ENCODE results near the gene ZNF536. TPM values are rescaled to one million over a fixed set of nuclear protein-coding genes. Genes with fewer than 3 reads are reported as not detected.
"Not testable (repeated sequence)": the region's sequence is repeated elsewhere in the genome, so short reads cannot be mapped to it uniquely, and the experiment has no call there.

ZNF536 gene
- polyA plus RNA-seq, 1 donor = 5.3 TPM

GRCh38 chr19:30481063-30481462, 108.9 kb downstream of the ZNF536 start:
- WGBS (ENCODE audit: insufficient coverage, low lambda C conversion rate) = 80% methylated on average over 1 of the region's 4 CpGs
- Histone ChIP-seq H3K4me3 (ENCODE audit: low read length) (no peak overlapping the region), H3K27ac (ENCODE audit: low read length) (no peak overlapping the region), H3K4me1 (ENCODE audit: control insufficient read depth, insufficient read depth, low read length) (no peaks in the 10 kb centered on the region), H3K27me3 (ENCODE audit: control insufficient read depth, insufficient read depth, low read length) (no peaks in the 10 kb centered on the region), H3K36me3 (ENCODE audit: control insufficient read depth, insufficient read depth, low read length) (no peaks in the 10 kb centered on the region), H3K9me3 (ENCODE audit: control insufficient read depth, low read depth, low read length) (no peaks in the 10 kb centered on the region)
- DNase-seq = no peak

GRCh38 chr19:30481823-30482222, 109.6 kb downstream of the ZNF536 start:
- H3K36me3 ChIP-seq (ENCODE audit: control insufficient read depth, insufficient read depth, low read length) = no peaks in the 10 kb centered on the region
- no peaks in the 10 kb centered on the region for H3K4me1 ChIP-seq (ENCODE audit: control insufficient read depth, insufficient read depth, low read length)
- H3K27me3 ChIP-seq (ENCODE audit: control insufficient read depth, insufficient read depth, low read length) = no peaks in the 10 kb centered on the region
- no peaks in the 10 kb centered on the region for H3K9me3 ChIP-seq (ENCODE audit: control insufficient read depth, low read depth, low read length)
- no peak overlapping the region for H3K4me3 ChIP-seq (ENCODE audit: low read length)
- no peak overlapping the region for H3K27ac ChIP-seq (ENCODE audit: low read length)
- WGBS (ENCODE audit: insufficient coverage, low lambda C conversion rate) = no CpG with 5 or more reads among the region's 6 CpGs
- no peak for DNase-seq

- H3K27me3 ChIP-seq (ENCODE audit: control insufficient read depth, insufficient read depth, low read length) = no peaks in the 10 kb centered on the region
- no peaks in the 10 kb centered on the region for H3K4me1 ChIP-seq (ENCODE audit: control insufficient read depth, insufficient read depth, low read length)
- no peak for DNase-seq
- WGBS (ENCODE audit: insufficient coverage, low lambda C conversion rate) = no CpG with 5 or more reads among the region's 1 CpG
- no peaks in the 10 kb centered on the region for H3K36me3 ChIP-seq (ENCODE audit: control insufficient read depth, insufficient read depth, low read length)
- H3K27ac ChIP-seq (ENCODE audit: low read length) = no peak overlapping the region
- no peaks in the 10 kb centered on the region for H3K9me3 ChIP-seq (ENCODE audit: control insufficient read depth, low read depth, low read length)
- H3K4me3 ChIP-seq (ENCODE audit: low read length) = no peak overlapping the region
These were observed 110.8 kb downstream of the ZNF536 start for GRCh38 chr19:30482956-30483355.

- H3K27ac ChIP-seq (ENCODE audit: low read length); H3K4me3 ChIP-seq (ENCODE audit: low read length); H3K36me3 ChIP-seq (ENCODE audit: control insufficient read depth, insufficient read depth, low read length); DNase-seq; H3K9me3 ChIP-seq (ENCODE audit: control insufficient read depth, low read depth, low read length); H3K27me3 ChIP-seq (ENCODE audit: control insufficient read depth, insufficient read depth, low read length); H3K4me1 ChIP-seq (ENCODE audit: control insufficient read depth, insufficient read depth, low read length): not testable (repeated sequence)
- no CpG with 5 or more reads among the region's 2 CpGs for WGBS (ENCODE audit: insufficient coverage, low lambda C conversion rate)
These were observed 114.1 kb downstream of the ZNF536 start for GRCh38 chr19:30486250-30486649.

- H3K27me3 ChIP-seq (ENCODE audit: control insufficient read depth, insufficient read depth, low read length) = peaks cover 2% of the 10 kb centered on the region
- 95% methylated on average over 2 of the region's 3 CpGs for WGBS (ENCODE audit: insufficient coverage, low lambda C conversion rate)
- no peaks in the 10 kb centered on the region for H3K9me3 ChIP-seq (ENCODE audit: control insufficient read depth, low read depth, low read length)
- no peak overlapping the region for H3K27ac ChIP-seq (ENCODE audit: low read length)
- DNase-seq = no peak
- H3K36me3 ChIP-seq (ENCODE audit: control insufficient read depth, insufficient read depth, low read length) = no peaks in the 10 kb centered on the region
- H3K4me1 ChIP-seq (ENCODE audit: control insufficient read depth, insufficient read depth, low read length) = no peaks in the 10 kb centered on the region
- H3K4me3 ChIP-seq (ENCODE audit: low read length) = no peak overlapping the region
These were observed 115.0 kb downstream of the ZNF536 start for GRCh38 chr19:30487178-30487577.

- Histone ChIP-seq H3K4me3 (ENCODE audit: low read length) (no peak overlapping the region), H3K27me3 (ENCODE audit: control insufficient read depth, insufficient read depth, low read length) (peaks cover 2% of the 10 kb centered on the region), H3K27ac (ENCODE audit: low read length) (no peak overlapping the region), H3K4me1 (ENCODE audit: control insufficient read depth, insufficient read depth, low read length) (no peaks in the 10 kb centered on the region), H3K36me3 (ENCODE audit: control insufficient read depth, insufficient read depth, low read length) (no peaks in the 10 kb centered on the region), H3K9me3 (ENCODE audit: control insufficient read depth, low read depth, low read length) (no peaks in the 10 kb centered on the region)
- DNase-seq = no peak
- WGBS (ENCODE audit: insufficient coverage, low lambda C conversion rate) = 70% methylated on average over 2 of the region's 3 CpGs
These were observed 116.0 kb downstream of the ZNF536 start for GRCh38 chr19:30488191-30488590.

- Histone ChIP-seq H3K4me1 (ENCODE audit: control insufficient read depth, insufficient read depth, low read length) (no peaks in the 10 kb centered on the region), H3K4me3 (ENCODE audit: low read length) (no peak overlapping the region), H3K27me3 (ENCODE audit: control insufficient read depth, insufficient read depth, low read length) (peaks cover 2% of the 10 kb centered on the region), H3K36me3 (ENCODE audit: control insufficient read depth, insufficient read depth, low read length) (no peaks in the 10 kb centered on the region), H3K27ac (ENCODE audit: low read length) (no peak overlapping the region), H3K9me3 (ENCODE audit: control insufficient read depth, low read depth, low read length) (no peaks in the 10 kb centered on the region)
- WGBS (ENCODE audit: insufficient coverage, low lambda C conversion rate) = 100% methylated on average over 1 of the region's 8 CpGs
- no peak for DNase-seq
These were observed 118.6 kb downstream of the ZNF536 start for GRCh38 chr19:30490760-30491159.

GRCh38 chr19:30492586-30493270, 120.5 kb downstream of the ZNF536 start:
- no peak overlapping the region for H3K27ac ChIP-seq (ENCODE audit: low read length)
- DNase-seq = no peak
- WGBS (ENCODE audit: insufficient coverage, low lambda C conversion rate) = 52% methylated on average over 6 of the region's 11 CpGs

GRCh38 chr19:30497034-30497433, 124.8 kb downstream of the ZNF536 start:
- no peaks in the 10 kb centered on the region for H3K36me3 ChIP-seq (ENCODE audit: control insufficient read depth, insufficient read depth, low read length)
- no peak for DNase-seq
- H3K27ac ChIP-seq (ENCODE audit: low read length) = no peak overlapping the region
- no peaks in the 10 kb centered on the region for H3K9me3 ChIP-seq (ENCODE audit: control insufficient read depth, low read depth, low read length)
- H3K4me1 ChIP-seq (ENCODE audit: control insufficient read depth, insufficient read depth, low read length) = no peaks in the 10 kb centered on the region
- no peak overlapping the region for H3K4me3 ChIP-seq (ENCODE audit: low read length)
- no CpG with 5 or more reads among the region's 8 CpGs for WGBS (ENCODE audit: insufficient coverage, low lambda C conversion rate)
- H3K27me3 ChIP-seq (ENCODE audit: control insufficient read depth, insufficient read depth, low read length) = no peaks in the 10 kb centered on the region

More at GRCh38 chr19:30492586-30493270, 120.5 kb downstream of the ZNF536 start:
- no peaks in the 10 kb centered on the region for H3K4me1 ChIP-seq (ENCODE audit: control insufficient read depth, insufficient read depth, low read length)
- no peaks in the 10 kb centered on the region for H3K9me3 ChIP-seq (ENCODE audit: control insufficient read depth, low read depth, low read length)
- H3K27me3 ChIP-seq (ENCODE audit: control insufficient read depth, insufficient read depth, low read length) = peaks cover 2% of the 10 kb centered on the region
- no peak overlapping the region for H3K4me3 ChIP-seq (ENCODE audit: low read length)
- H3K36me3 ChIP-seq (ENCODE audit: control insufficient read depth, insufficient read depth, low read length) = no peaks in the 10 kb centered on the region

GRCh38 chr19:30498085-30498484, 125.9 kb downstream of the ZNF536 start:
- not testable (repeated sequence) for H3K27me3 ChIP-seq (ENCODE audit: control insufficient read depth, insufficient read depth, low read length); H3K36me3 ChIP-seq (ENCODE audit: control insufficient read depth, insufficient read depth, low read length); H3K4me1 ChIP-seq (ENCODE audit: control insufficient read depth, insufficient read depth, low read length); H3K4me3 ChIP-seq (ENCODE audit: low read length); H3K9me3 ChIP-seq (ENCODE audit: control insufficient read depth, low read depth, low read length); H3K27ac ChIP-seq (ENCODE audit: low read length); DNase-seq
- WGBS (ENCODE audit: insufficient coverage, low lambda C conversion rate) = 88% methylated on average over 1 of the region's 3 CpGs

GRCh38 chr19:30498707-30499106, 126.5 kb downstream of the ZNF536 start:
- no peaks in the 10 kb centered on the region for H3K36me3 ChIP-seq (ENCODE audit: control insufficient read depth, insufficient read depth, low read length)
- H3K4me1 ChIP-seq (ENCODE audit: control insufficient read depth, insufficient read depth, low read length) = no peaks in the 10 kb centered on the region
- H3K27ac ChIP-seq (ENCODE audit: low read length) = no peak overlapping the region
- 80% methylated on average over 1 of the region's 12 CpGs for WGBS (ENCODE audit: insufficient coverage, low lambda C conversion rate)
- DNase-seq = no peak
- no peak overlapping the region for H3K4me3 ChIP-seq (ENCODE audit: low read length)
- no peaks in the 10 kb centered on the region for H3K27me3 ChIP-seq (ENCODE audit: control insufficient read depth, insufficient read depth, low read length)
- H3K9me3 ChIP-seq (ENCODE audit: control insufficient read depth, low read depth, low read length) = no peaks in the 10 kb centered on the region
